Endometrial microvascular endothelial cells (primary cell): ENCODE results near the gene GAS7. TPM values are rescaled to one million over a fixed set of nuclear protein-coding genes. Genes with fewer than 3 reads are reported as not detected.
"Not testable (repeated sequence)": the region's sequence is repeated elsewhere in the genome, so short reads cannot be mapped to it uniquely, and the experiment has no call there.

ENCODE experiments used
- in situ Hi-C: cut with HindIII; loops from 2 replicates; pipeline ENCODE4 v1.10.0; 2017; ENCODE audit warnings: low sequenced_read_pairs, low pct_unique_long_range_greater_than_20kb; ENCODE audit errors: inconsistent ontology term
- total RNA-seq: library from RNA; depleted of rRNA; stranded (reverse); fragments of >200 nt; gene quantifications from one replicate; pipeline ENCODE4 v1.2.3, GENCODE V29; 2015; ENCODE audit errors: inconsistent ontology term

Gene GAS7
- total RNA-seq, 1 donor from 2014 or later, result not detected

- in situ Hi-C loops, result no loop called here
These were observed 79.0 kb downstream of the GAS7 start for GRCh38 chr17:10119203-10120108.

- in situ Hi-C loops, result no loop called here
These were observed 79.6 kb downstream of the GAS7 start for GRCh38 chr17:10118788-10119130.

- in situ Hi-C loops, result no loop called here
These were observed 80.8 kb downstream of the GAS7 start for GRCh38 chr17:10117581-10118001.

GRCh38 chr17:10116753-10117420, 81.5 kb downstream of the GAS7 start:
- in situ Hi-C loops, result no loop called here

- in situ Hi-C loops, result no loop called here
These were observed 82.1 kb downstream of the GAS7 start for GRCh38 chr17:10116267-10116666.

GRCh38 chr17:10115536-10115932, 82.9 kb downstream of the GAS7 start:
- in situ Hi-C loops, result no loop called here

GRCh38 chr17:10114931-10115535, 83.4 kb downstream of the GAS7 start:
- in situ Hi-C loops, result no loop called here

GRCh38 chr17:10112962-10113361, 85.4 kb downstream of the GAS7 start:
- in situ Hi-C loops, result no loop called here

- in situ Hi-C loops, result no loop called here
These were observed 86.4 kb downstream of the GAS7 start for GRCh38 chr17:10111907-10112452.

GRCh38 chr17:10109146-10109545, 89.3 kb downstream of the GAS7 start:
- in situ Hi-C loops, result no loop called here

GRCh38 chr17:10107316-10108165, 90.9 kb downstream of the GAS7 start:
- in situ Hi-C loops, result no loop called here

- in situ Hi-C loops, result no loop called here
These were observed 92.3 kb downstream of the GAS7 start for GRCh38 chr17:10106067-10106466.

- in situ Hi-C loops, result no loop called here
These were observed 92.8 kb downstream of the GAS7 start for GRCh38 chr17:10105513-10106001.

GRCh38 chr17:10103712-10104111, 94.7 kb downstream of the GAS7 start:
- in situ Hi-C loops, result no loop called here

- in situ Hi-C loops, result no loop called here
These were observed 95.6 kb downstream of the GAS7 start for GRCh38 chr17:10102817-10103216.

- in situ Hi-C loops, result no loop called here
These were observed 99.3 kb downstream of the GAS7 start for GRCh38 chr17:10099051-10099571.

GRCh38 chr17:10096596-10096995, 101.8 kb downstream of the GAS7 start:
- in situ Hi-C loops, result no loop called here

GRCh38 chr17:10095295-10095694, 103.1 kb downstream of the GAS7 start:
- in situ Hi-C loops, result not testable (repeated sequence)
